CD14-positive monocyte (primary cell): ENCODE results near the gene DDX5. TPM values are rescaled to one million over a fixed set of nuclear protein-coding genes. Genes with fewer than 3 reads are reported as not detected.
A peak's percentile ranks its signal among the peaks of the same experiment; 100 is the strongest.

ENCODE experiments used
- DNase-seq, 3 donors: peaks; one replicate each; pipeline ENCODE4 v3.0.0-alpha.2; 2011 to 2022
- H2AFZ ChIP-seq: 2 replicates; pipeline ENCODE4 v1.6.0; 2012; ENCODE audit warnings: mild to moderate bottlenecking, low read depth, low read length, inconsistent platforms; ENCODE audit not compliant: insufficient read depth, poor library complexity, severe bottlenecking
- H3K27ac ChIP-seq, 2 donors: 1 replicate in 1 of 2; 2 replicates in 1 of 2; pipeline ENCODE4 v1.5.1; 2012 to 2013; ENCODE audit warnings: low read length in 2 of 2, control low read depth in 1 of 2, inconsistent platforms in 1 of 2, low read depth in 1 of 2, mild to moderate bottlenecking in 1 of 2
- H3K27me3 ChIP-seq, 2 donors: one replicate each; pipeline versions ENCODE4 v1.6.0 to v1.6.1; 2011 to 2013; ENCODE audit warnings: low read length in 2 of 2; ENCODE audit not compliant: control insufficient read depth in 2 of 2, insufficient read depth in 2 of 2
- H3K36me3 ChIP-seq, 2 donors: replicated peaks in 1 of 2; 1 replicate in 1 of 2; 2 replicates in 1 of 2; pipeline versions ENCODE4 v1.5.1 to v1.6.1; 2012 to 2013; ENCODE audit warnings: low read length in 2 of 2, control low read depth in 1 of 2, inconsistent platforms in 1 of 2, mild to moderate bottlenecking in 1 of 2; ENCODE audit not compliant: insufficient read depth in 2 of 2, control insufficient read depth in 1 of 2
- H3K4me1 ChIP-seq, 2 donors: 1 replicate in 1 of 2; 2 replicates in 1 of 2; pipeline versions ENCODE4 v1.5.1 to v1.6.1; 2012 to 2013; ENCODE audit warnings: low read length in 2 of 2, control low read depth in 1 of 2, inconsistent platforms in 1 of 2, mild to moderate bottlenecking in 1 of 2, moderate library complexity in 1 of 2; ENCODE audit not compliant: insufficient read depth in 2 of 2, control insufficient read depth in 1 of 2
- H3K4me2 ChIP-seq: replicated peaks from 2 replicates; pipeline ENCODE3; 2012; ENCODE audit warnings: low read length, moderate library complexity, mild to moderate bottlenecking; ENCODE audit not compliant: poor library complexity, severe bottlenecking; ENCODE audit errors: extremely low read depth
- H3K4me3 ChIP-seq, 3 experiments: fragments of 200-600 bp in 1 of 3; sonication (generic) in 1 of 3; replicated peaks in 1 of 3; 1 replicate in 2 of 3; 2 replicates in 1 of 3; pipeline ENCODE4 v1.5.1; 2011 to 2013; ENCODE audit warnings: low read length in 3 of 3, mild to moderate bottlenecking in 3 of 3, control low read depth in 2 of 3, low read depth in 2 of 3, inconsistent platforms in 1 of 3, moderate library complexity in 1 of 3
- H3K79me2 ChIP-seq: 2 replicates; pipeline ENCODE4 v1.6.0; 2012; ENCODE audit warnings: mild to moderate bottlenecking, control low read depth, inconsistent platforms, low read length, moderate library complexity; ENCODE audit not compliant: insufficient read depth
- H3K9ac ChIP-seq: 2 replicates; pipeline ENCODE4 v1.6.0; 2017; ENCODE audit warnings: low read length, mild to moderate bottlenecking; ENCODE audit not compliant: insufficient read depth, poor library complexity, severe bottlenecking
- H3K9me3 ChIP-seq, 2 donors: replicated peaks in 1 of 2; 1 replicate in 1 of 2; 2 replicates in 1 of 2; pipeline versions ENCODE4 v1.5.1 to v1.6.1; 2012 to 2013; ENCODE audit warnings: low read length in 2 of 2, control low read depth in 1 of 2; ENCODE audit not compliant: control insufficient read depth in 1 of 2, insufficient read depth in 1 of 2
- H4K20me1 ChIP-seq: 2 replicates; pipeline ENCODE4 v1.6.0; 2012; ENCODE audit warnings: mild to moderate bottlenecking, low read length, control low read depth, moderate library complexity; ENCODE audit not compliant: insufficient read depth
- H3K27ac Mint-ChIP-seq, 7 donors: one replicate each; pipeline ENCODE4 v1.8.0; 2020; ENCODE audit warnings: mild to moderate bottlenecking in 7 of 7, mixed read lengths in 7 of 7, moderate library complexity in 6 of 7, inconsistent platforms in 2 of 7
- H3K27me3 Mint-ChIP-seq, 3 donors: one replicate each; pipeline ENCODE4 v1.8.0; 2021 to 2022; ENCODE audit warnings: low read depth in 3 of 3, mild to moderate bottlenecking in 3 of 3, mixed read lengths in 3 of 3, moderate library complexity in 3 of 3, inconsistent platforms in 1 of 3
- H3K36me3 Mint-ChIP-seq, 2 donors: one replicate each; pipeline ENCODE4 v1.8.0; 2020; ENCODE audit warnings: mixed read lengths in 2 of 2, inconsistent platforms in 1 of 2, mild to moderate bottlenecking in 1 of 2
- H3K4me1 Mint-ChIP-seq: one replicate; pipeline ENCODE4 v1.8.0; 2020; ENCODE audit warnings: mild to moderate bottlenecking, mixed read lengths
- H3K4me3 Mint-ChIP-seq, 2 donors: one replicate each; pipeline ENCODE4 v1.8.0; 2020; ENCODE audit warnings: mild to moderate bottlenecking in 2 of 2, mixed read lengths in 2 of 2, moderate library complexity in 1 of 2
- H3K9me3 Mint-ChIP-seq, 7 donors: one replicate each; pipeline ENCODE4 v1.8.0; 2020 to 2022; ENCODE audit warnings: mixed read lengths in 7 of 7, mild to moderate bottlenecking in 6 of 7, moderate library complexity in 6 of 7, inconsistent platforms in 2 of 7
- CTCF ChIP-seq: fragments of 200-600 bp; IDR thresholded peaks from one replicate; pipeline ENCODE4 v1.8.0; 2022; ENCODE audit warnings: antibody characterized with exemption, mild to moderate bottlenecking
- WGBS: methylation state at CpG from one replicate; pipeline ENCODE4 v1.1.5; 2013; ENCODE audit warnings: missing lambda C conversion rate; ENCODE audit not compliant: insufficient coverage; 5-methylcytosine and 5-hydroxymethylcytosine counted together
- intact Hi-C, 2 donors: fragments of 100-400 bp; cut with micrococcal nuclease; formaldehyde crosslinking; loops; one replicate each; pipeline versions ENCODE4 v1.15.0 to v1.15.1; 2023
- polyA plus RNA-seq, 3 donors: library from polyadenylated mRNA; depleted of rRNA in 1 of 3; unstranded in 2 of 3; stranded (reverse) in 1 of 3; fragments of 300-500 nt in 2 of 3; fragments of >200 nt in 1 of 3; fragmentation: Illumina TruSeq in 2 of 3; gene quantifications; 1 replicate in 2 of 3; 2 replicates in 1 of 3; pipeline ENCODE4 v1.2.3, GENCODE V29; 2012 to 2021

DDX5 gene
- polyA plus RNA-seq, 3 donors = 642 to 2,061 (median 777) TPM

DNA sequence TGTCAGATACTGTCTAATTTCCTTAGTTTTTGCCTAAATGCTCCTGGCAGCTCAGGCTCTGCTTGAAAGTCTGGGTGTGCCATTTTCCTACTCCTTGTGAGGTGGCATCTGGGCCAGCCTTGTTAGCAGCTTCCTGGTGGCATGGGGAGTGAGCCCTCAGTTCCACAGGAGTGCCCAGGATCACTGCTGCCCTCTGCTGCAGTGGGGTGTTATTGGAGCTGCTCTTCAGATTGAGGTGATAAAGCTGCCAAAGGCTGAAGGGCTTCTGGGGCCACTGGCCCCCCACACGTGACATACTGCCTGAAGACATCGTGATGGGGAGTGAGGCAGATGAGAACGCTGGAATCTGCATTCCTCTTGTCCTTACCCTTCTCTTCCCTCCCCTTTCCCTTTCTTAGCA lies 28.1 kb upstream of the DDX5 start:
- H3K9me3 ChIP-seq = no peaks in the 10 kb centered on the region
- no peaks in the 10 kb centered on the region for H3K4me1 ChIP-seq
- no peak overlapping the region for H3K4me3 ChIP-seq
- Mint-ChIP-seq H3K36me3 (peaks cover 86 to 99% of the 10 kb centered on the region in 2 donors), H3K27ac (peak overlapping the region in 2 of 7 donors; percentile 53 to 78), H3K4me1 (no peaks in the 10 kb centered on the region), H3K4me3 (no peak overlapping the region), H3K27me3 (no peaks in the 10 kb centered on the region), H3K9me3 (peaks cover 0 to 2% (median 0%) of the 10 kb centered on the region in 7 donors)
- no peak for DNase-seq
- intact Hi-C loops = no loop called here
- H2AFZ ChIP-seq = no peak overlapping the region
- WGBS = 93% methylated on average over 2 of the region's 3 CpGs
- no peak overlapping the region for H3K4me2 ChIP-seq
- no peaks in the 10 kb centered on the region for H4K20me1 ChIP-seq
- H3K27me3 ChIP-seq = no peaks in the 10 kb centered on the region
- H3K27ac ChIP-seq = peak overlapping the region in 1 of 2 donors; percentile 15
- TF ChIP-seq CTCF = no peak
- H3K36me3 ChIP-seq = peaks cover 97 to 100% of the 10 kb centered on the region in 2 donors
- H3K9ac ChIP-seq = no peak overlapping the region
- H3K79me2 ChIP-seq = no peaks in the 10 kb centered on the region

GRCh38 chr17:64533784-64534183 lies 27.7 kb upstream of the DDX5 start:
- intact Hi-C loops = no loop called here
- Mint-ChIP-seq H3K9me3 (peaks cover 0 to 2% (median 0%) of the 10 kb centered on the region in 7 donors), H3K36me3 (peaks cover 87 to 100% of the 10 kb centered on the region in 2 donors), H3K4me3 (no peak overlapping the region), H3K27me3 (no peaks in the 10 kb centered on the region), H3K4me1 (no peaks in the 10 kb centered on the region), H3K27ac (peak overlapping the region in 2 of 7 donors; percentile 58 to 78)
- Histone ChIP-seq H3K9me3 (no peaks in the 10 kb centered on the region), H3K4me1 (no peaks in the 10 kb centered on the region), H3K79me2 (no peaks in the 10 kb centered on the region), H3K36me3 (peaks cover 98 to 100% of the 10 kb centered on the region in 2 donors), H3K4me2 (no peak overlapping the region), H4K20me1 (no peaks in the 10 kb centered on the region), H3K9ac (no peak overlapping the region), H3K27me3 (no peaks in the 10 kb centered on the region), H3K4me3 (no peak overlapping the region), H2AFZ (no peak overlapping the region), H3K27ac (peak overlapping the region in 1 of 2 donors; percentile 15)
- no peak for DNase-seq
- WGBS = 100% methylated on average over 1 of the region's 2 CpGs
- TF ChIP-seq CTCF = no peak
